Fibroblast of lung (primary cell): ENCODE measurements around the gene SDS.

ENCODE experiments used
- EZH2 ChIP-seq: IDR thresholded peaks from 2 replicates; pipeline ENCODE4 v1.5.1; 2012; ENCODE audit warnings: low read length, control low read depth, mild to moderate bottlenecking; ENCODE audit errors: missing control alignments
- TF ChIP-seq, protein P1 (sequence below), 2 donors: IDR thresholded peaks in 1 of 2; conservative IDR thresholded peaks in 1 of 2; 1 replicate in 1 of 2; 2 replicates in 1 of 2; pipeline ENCODE4 v1.5.1; 2011 to 2012; ENCODE audit warnings: low read length in 2 of 2, control low read depth in 1 of 2, inconsistent platforms in 1 of 2, low read depth in 1 of 2, mild to moderate bottlenecking in 1 of 2

- TF ChIP-seq, protein P1, sequence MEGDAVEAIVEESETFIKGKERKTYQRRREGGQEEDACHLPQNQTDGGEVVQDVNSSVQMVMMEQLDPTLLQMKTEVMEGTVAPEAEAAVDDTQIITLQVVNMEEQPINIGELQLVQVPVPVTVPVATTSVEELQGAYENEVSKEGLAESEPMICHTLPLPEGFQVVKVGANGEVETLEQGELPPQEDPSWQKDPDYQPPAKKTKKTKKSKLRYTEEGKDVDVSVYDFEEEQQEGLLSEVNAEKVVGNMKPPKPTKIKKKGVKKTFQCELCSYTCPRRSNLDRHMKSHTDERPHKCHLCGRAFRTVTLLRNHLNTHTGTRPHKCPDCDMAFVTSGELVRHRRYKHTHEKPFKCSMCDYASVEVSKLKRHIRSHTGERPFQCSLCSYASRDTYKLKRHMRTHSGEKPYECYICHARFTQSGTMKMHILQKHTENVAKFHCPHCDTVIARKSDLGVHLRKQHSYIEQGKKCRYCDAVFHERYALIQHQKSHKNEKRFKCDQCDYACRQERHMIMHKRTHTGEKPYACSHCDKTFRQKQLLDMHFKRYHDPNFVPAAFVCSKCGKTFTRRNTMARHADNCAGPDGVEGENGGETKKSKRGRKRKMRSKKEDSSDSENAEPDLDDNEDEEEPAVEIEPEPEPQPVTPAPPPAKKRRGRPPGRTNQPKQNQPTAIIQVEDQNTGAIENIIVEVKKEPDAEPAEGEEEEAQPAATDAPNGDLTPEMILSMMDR (conservative IDR thresholded peaks at IDR 0.05 in 1 of 2, IDR thresholded peaks at IDR 0.05 in 1 of 2; ENCODE audit: low read depth in 1 of 2, low read length in 2 of 2) = no peak
- TF ChIP-seq EZH2 = no peak
These were observed 45.6 kb upstream of the SDS start for GRCh38 chr12:113449299-113449698.
